ENCODE measurements around the gene RPL34.

RPL34 gene

GRCh38 chr4:108624263-108625056, 4.1 kb downstream of the RPL34 start:
- DNase-seq (ENCODE audit: low read depth), result no peak

- no peak for DNase-seq (ENCODE audit: low read depth)
These were observed 5.7 kb downstream of the RPL34 start for GRCh38 chr4:108626056-108626455.

GRCh38 chr4:108628411-108628810, 8.0 kb downstream of the RPL34 start:
- DNase-seq (ENCODE audit: low read depth), result no peak

GRCh38 chr4:108635070-108635655, 14.8 kb downstream of the RPL34 start:
- no peak for DNase-seq (ENCODE audit: low read depth)

- DNase-seq (ENCODE audit: low read depth), result no peak
These were observed 15.9 kb downstream of the RPL34 start for GRCh38 chr4:108636246-108636645.

GRCh38 chr4:108637856-108638255, 17.5 kb downstream of the RPL34 start:
- no peak for DNase-seq (ENCODE audit: low read depth)

GRCh38 chr4:108644237-108644636, 23.9 kb downstream of the RPL34 start:
- DNase-seq (ENCODE audit: low read depth), result no peak

GRCh38 chr4:108646706-108647105, 26.3 kb downstream of the RPL34 start:
- DNase-seq (ENCODE audit: low read depth), result no peak

- no peak for DNase-seq (ENCODE audit: low read depth)
These were observed 29.5 kb downstream of the RPL34 start for GRCh38 chr4:108649863-108650211.

GRCh38 chr4:108650212-108651013, 30.0 kb downstream of the RPL34 start, which contains the start of gene OSTC:
TSS of gene OSTC (plus strand) at chr4:108650599. CDS start at chr4:108650656, 57 bp downstream.
- DNase-seq (ENCODE audit: low read depth), result peak; percentile 88

- no peak for DNase-seq (ENCODE audit: low read depth)
These were observed 30.8 kb downstream of the RPL34 start for GRCh38 chr4:108651014-108651791.

- no peak for DNase-seq (ENCODE audit: low read depth)
These were observed 42.3 kb downstream of the RPL34 start for GRCh38 chr4:108662629-108663028.

- DNase-seq (ENCODE audit: low read depth), result no peak
These were observed 54.1 kb downstream of the RPL34 start for GRCh38 chr4:108674356-108674977.
